Activated naive CD8-positive, alpha-beta T cell (primary cell): Measurements from ENCODE around the gene DICER1.

ENCODE experiments used
- H3K27ac Mint-ChIP-seq: one replicate; pipeline ENCODE4 v1.8.0; 2021; ENCODE audit warnings: mixed read lengths
- H3K27me3 Mint-ChIP-seq: one replicate; pipeline ENCODE4 v1.8.0; 2021; ENCODE audit warnings: mixed read lengths
- H3K36me3 Mint-ChIP-seq: one replicate; pipeline ENCODE4 v1.8.0; 2021; ENCODE audit warnings: mixed read lengths
- H3K4me1 Mint-ChIP-seq: one replicate; pipeline ENCODE4 v1.8.0; 2021; ENCODE audit warnings: low read depth, mixed read lengths
- H3K4me3 Mint-ChIP-seq: one replicate; pipeline ENCODE4 v1.8.0; 2021; ENCODE audit warnings: mild to moderate bottlenecking, mixed read lengths
- H3K9me3 Mint-ChIP-seq: one replicate; pipeline ENCODE4 v1.8.0; 2021; ENCODE audit warnings: low read depth, mixed read lengths

Gene DICER1

DNA sequence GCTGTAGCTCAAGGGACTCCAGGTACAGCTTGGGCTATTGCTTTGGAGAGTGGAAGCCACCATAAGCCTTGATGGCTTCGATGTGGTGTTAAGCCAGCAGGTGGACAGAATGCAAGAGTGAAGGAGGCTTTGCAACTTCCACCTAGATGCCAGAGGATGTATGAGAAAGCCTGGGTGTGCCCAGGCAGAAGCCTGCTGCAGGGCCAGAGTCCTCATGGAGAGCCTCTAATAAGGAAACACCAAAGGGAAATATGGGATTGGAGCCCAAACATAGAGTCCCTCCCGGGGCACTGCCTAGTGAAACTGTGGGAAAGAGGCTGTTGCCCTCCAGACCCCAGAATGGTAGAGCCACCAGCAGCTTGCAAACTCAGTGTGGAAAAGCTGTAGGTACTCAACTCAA is 9.8 kb upstream of the DICER1 start:
- H3K4me3 Mint-ChIP-seq = no peak overlapping the region
- peaks cover 15% of the 10 kb centered on the region for H3K36me3 Mint-ChIP-seq
- no peaks in the 10 kb centered on the region for H3K4me1 Mint-ChIP-seq
- peaks cover 8% of the 10 kb centered on the region for H3K9me3 Mint-ChIP-seq
- no peak overlapping the region for H3K27ac Mint-ChIP-seq
- no peaks in the 10 kb centered on the region for H3K27me3 Mint-ChIP-seq

- H3K27me3 Mint-ChIP-seq = no peaks in the 10 kb centered on the region
- peaks cover 15% of the 10 kb centered on the region for H3K36me3 Mint-ChIP-seq
- no peak overlapping the region for H3K27ac Mint-ChIP-seq
- H3K4me1 Mint-ChIP-seq = no peaks in the 10 kb centered on the region
- peaks cover 8% of the 10 kb centered on the region for H3K9me3 Mint-ChIP-seq
- H3K4me3 Mint-ChIP-seq = no peak overlapping the region
Measured at GRCh38 chr14:95165517-95165916, 8.2 kb upstream of the DICER1 start.

DNA sequence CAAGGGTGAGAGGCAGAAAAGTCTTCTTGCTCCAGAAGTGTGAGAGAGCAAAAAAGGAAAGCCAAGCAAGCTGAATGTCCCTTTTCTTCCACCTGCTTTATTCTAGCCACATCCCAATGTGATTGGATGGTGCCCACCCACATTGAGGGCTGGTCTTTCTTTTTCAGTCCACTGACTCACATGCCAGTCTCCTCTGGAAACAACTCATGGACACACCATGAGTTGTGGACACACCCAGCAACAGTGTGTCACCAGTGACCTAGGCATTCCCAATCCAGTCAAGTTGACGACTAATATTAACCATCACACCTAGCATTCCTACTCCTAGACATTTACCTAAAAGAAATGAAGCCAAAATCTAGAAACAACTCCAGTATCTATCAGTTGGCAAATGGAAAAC is 7.2 kb upstream of the DICER1 start:
- Mint-ChIP-seq H3K27me3 (no peaks in the 10 kb centered on the region), H3K4me3 (no peak overlapping the region), H3K9me3 (peaks cover 8% of the 10 kb centered on the region), H3K27ac (no peak overlapping the region), H3K36me3 (peaks cover 15% of the 10 kb centered on the region), H3K4me1 (no peaks in the 10 kb centered on the region)

DNA sequence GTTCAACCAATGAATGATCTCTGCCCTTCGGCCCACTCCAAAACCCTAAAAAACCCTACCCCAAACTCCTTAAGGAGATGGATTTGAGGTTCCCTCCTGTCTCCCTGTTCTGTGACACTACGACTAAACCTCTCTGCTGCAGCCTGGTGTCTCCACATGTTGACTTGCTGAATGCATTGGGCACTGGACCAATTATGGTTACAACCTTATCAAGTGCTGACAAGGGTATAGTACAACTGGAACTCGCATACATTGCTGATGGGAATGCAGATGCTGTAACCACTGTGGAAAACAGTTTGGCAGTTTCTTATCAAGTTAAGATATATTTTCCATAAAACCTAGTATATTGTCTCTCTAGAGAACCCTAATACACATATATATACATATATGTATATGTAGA is 6.3 kb upstream of the DICER1 start:
- Mint-ChIP-seq H3K9me3 (peaks cover 8% of the 10 kb centered on the region), H3K27ac (no peak overlapping the region), H3K36me3 (peaks cover 15% of the 10 kb centered on the region), H3K4me3 (no peak overlapping the region), H3K27me3 (no peaks in the 10 kb centered on the region), H3K4me1 (no peaks in the 10 kb centered on the region)

DNA sequence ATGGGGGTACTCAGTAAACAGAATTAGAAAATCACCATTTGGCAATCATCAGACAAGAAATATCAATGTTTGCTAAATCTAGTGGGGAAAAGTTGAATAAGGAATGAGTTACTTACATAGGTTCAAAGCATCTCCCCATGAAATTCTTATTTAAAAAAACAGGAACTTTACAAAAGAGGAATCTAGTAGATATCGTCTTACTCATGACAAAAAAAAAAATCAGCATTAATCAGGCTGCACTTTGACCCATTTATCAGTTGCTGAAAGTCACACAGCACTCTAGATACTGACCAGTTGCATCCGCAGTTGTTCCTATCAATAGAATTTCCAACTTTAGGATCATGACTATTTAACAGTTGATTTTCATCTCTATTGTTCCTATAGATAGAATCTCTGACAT is 5.8 kb upstream of the DICER1 start:
- Mint-ChIP-seq H3K36me3 (peaks cover 15% of the 10 kb centered on the region), H3K4me3 (no peak overlapping the region), H3K4me1 (peaks cover 4% of the 10 kb centered on the region), H3K27me3 (no peaks in the 10 kb centered on the region), H3K27ac (no peak overlapping the region), H3K9me3 (peaks cover 8% of the 10 kb centered on the region)

GRCh38 chr14:95162641-95163040 is 5.3 kb upstream of the DICER1 start:
- Mint-ChIP-seq H3K4me3 (no peak overlapping the region), H3K36me3 (peaks cover 15% of the 10 kb centered on the region), H3K27ac (no peak overlapping the region), H3K27me3 (no peaks in the 10 kb centered on the region), H3K4me1 (peaks cover 8% of the 10 kb centered on the region), H3K9me3 (peaks cover 8% of the 10 kb centered on the region)

GRCh38 chr14:95157048-95157326 is 342 bp downstream of the DICER1 start:
- Mint-ChIP-seq H3K4me1 (peaks cover 47% of the 10 kb centered on the region), H3K4me3 (peak overlapping the region; percentile 96), H3K27me3 (no peaks in the 10 kb centered on the region), H3K27ac (no peak overlapping the region), H3K9me3 (no peaks in the 10 kb centered on the region), H3K36me3 (peaks cover 2% of the 10 kb centered on the region)

DNA sequence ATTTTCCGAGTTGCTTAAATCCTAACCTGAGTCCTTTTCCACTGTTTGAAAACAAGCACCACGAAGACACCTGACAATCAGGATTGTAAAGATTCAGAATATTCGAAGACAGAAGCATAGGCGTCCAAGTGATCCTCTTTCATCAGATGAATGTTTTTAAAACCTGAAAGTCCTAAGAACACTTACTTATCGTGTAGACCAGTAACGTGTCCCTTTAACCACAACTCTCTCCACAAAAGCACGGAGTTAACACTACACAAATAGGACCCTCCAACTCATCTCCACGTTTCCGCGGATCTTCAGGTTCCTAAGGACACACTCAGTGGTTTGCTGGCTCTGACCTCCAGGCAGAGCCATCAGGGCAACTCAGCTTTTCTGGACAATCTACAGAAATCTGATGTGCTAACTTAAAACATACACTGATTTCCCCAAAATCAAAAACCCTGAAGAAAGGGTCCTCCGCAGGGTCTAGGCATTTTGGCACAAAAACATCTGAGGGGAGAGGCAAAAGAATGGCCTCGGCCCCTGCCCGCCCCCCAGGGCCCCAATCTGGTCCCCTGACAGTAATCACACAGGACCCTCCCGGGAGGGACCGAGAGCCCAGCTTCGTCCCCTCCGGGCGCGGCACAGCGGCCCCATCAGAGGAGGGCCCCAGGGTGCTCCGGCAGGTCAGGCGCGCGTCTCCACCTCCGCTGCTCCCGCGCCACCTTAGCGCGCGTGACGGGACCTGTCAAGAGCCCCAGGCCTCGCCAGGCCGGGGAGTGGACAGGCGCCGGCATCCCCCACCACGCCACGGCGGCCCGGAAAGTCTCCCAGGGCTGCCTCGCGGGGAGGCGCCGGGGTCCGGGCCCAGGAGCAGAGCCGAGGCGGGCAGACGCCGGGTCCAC is 925 bp downstream of the DICER1 start:
- Mint-ChIP-seq H3K9me3 (no peaks in the 10 kb centered on the region), H3K36me3 (peaks cover 2% of the 10 kb centered on the region), H3K27ac (peak overlapping the region; percentile 87), H3K4me3 (peak overlapping the region; percentile 84), H3K27me3 (no peaks in the 10 kb centered on the region), H3K4me1 (peaks cover 52% of the 10 kb centered on the region)

- H3K36me3 Mint-ChIP-seq = peaks cover 2% of the 10 kb centered on the region
- peak overlapping the region; percentile 84 for H3K4me3 Mint-ChIP-seq
- H3K4me1 Mint-ChIP-seq = peaks cover 64% of the 10 kb centered on the region
- no peaks in the 10 kb centered on the region for H3K27me3 Mint-ChIP-seq
- H3K9me3 Mint-ChIP-seq = no peaks in the 10 kb centered on the region
- H3K27ac Mint-ChIP-seq = peak overlapping the region; percentile 87
Measured at GRCh38 chr14:95155045-95155444, 2.3 kb downstream of the DICER1 start.

DNA sequence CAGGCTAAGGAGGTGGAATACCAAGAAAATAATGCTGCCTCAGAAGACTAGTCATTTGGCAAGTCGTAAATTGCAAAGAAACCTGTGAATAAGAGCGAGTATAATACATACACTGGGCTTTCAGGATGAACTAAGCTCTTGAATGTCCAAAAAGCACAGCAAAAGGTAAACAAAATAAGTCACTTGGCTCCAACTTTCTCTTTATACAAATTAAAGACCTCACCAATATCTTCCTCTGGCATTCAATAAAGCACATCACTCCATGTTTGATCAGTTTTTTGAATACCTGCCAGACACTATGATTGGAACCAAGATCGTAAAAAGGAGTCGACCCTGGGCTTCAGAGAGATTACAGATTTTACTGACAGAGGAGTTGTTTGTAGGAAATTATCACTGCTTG is 3.5 kb downstream of the DICER1 start:
- Mint-ChIP-seq H3K4me1 (peaks cover 74% of the 10 kb centered on the region), H3K36me3 (peaks cover 2% of the 10 kb centered on the region), H3K9me3 (no peaks in the 10 kb centered on the region)

DNA sequence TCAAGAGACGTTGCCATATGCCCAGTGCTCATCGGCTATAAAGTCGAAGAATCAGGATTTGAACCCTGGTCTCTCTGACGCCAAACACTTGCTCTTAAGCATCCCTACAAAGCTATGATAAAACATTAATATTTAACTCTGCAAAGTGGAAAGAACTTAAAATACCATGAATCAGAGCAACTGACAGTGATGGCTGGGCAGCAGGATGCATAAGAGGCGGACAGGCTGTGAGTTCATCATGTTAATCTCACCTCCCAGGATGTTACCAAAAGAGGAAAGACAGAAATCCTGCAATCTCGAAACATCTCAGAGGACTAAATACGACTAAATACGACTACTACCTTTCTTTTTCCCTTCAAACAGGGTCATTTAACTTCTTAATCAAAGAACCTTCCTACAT is 5.8 kb downstream of the DICER1 start:
- H3K4me1 Mint-ChIP-seq = peaks cover 85% of the 10 kb centered on the region
- H3K27ac Mint-ChIP-seq = no peak overlapping the region
- peak overlapping the region; percentile 27 for H3K4me3 Mint-ChIP-seq

More for the DNA sequence above, 3.5 kb downstream of the DICER1 start:
- Mint-ChIP-seq H3K27ac (no peak overlapping the region), H3K27me3 (no peaks in the 10 kb centered on the region), H3K4me3 (peak overlapping the region; percentile 84)

GRCh38 chr14:95150910-95151309 is 6.4 kb downstream of the DICER1 start:
- Mint-ChIP-seq H3K27ac (no peak overlapping the region), H3K4me3 (no peak overlapping the region), H3K4me1 (peaks cover 87% of the 10 kb centered on the region), H3K9me3 (no peaks in the 10 kb centered on the region), H3K27me3 (no peaks in the 10 kb centered on the region), H3K36me3 (peaks cover 7% of the 10 kb centered on the region)

More for the DNA sequence above, 5.8 kb downstream of the DICER1 start:
- no peaks in the 10 kb centered on the region for H3K9me3 Mint-ChIP-seq
- H3K27me3 Mint-ChIP-seq = no peaks in the 10 kb centered on the region
- peaks cover 4% of the 10 kb centered on the region for H3K36me3 Mint-ChIP-seq

GRCh38 chr14:95149441-95149840 is 7.9 kb downstream of the DICER1 start:
- no peak overlapping the region for H3K4me3 Mint-ChIP-seq

GRCh38 chr14:95147597-95147996 is 9.7 kb downstream of the DICER1 start:
- peaks cover 16% of the 10 kb centered on the region for H3K36me3 Mint-ChIP-seq
- no peak overlapping the region for H3K27ac Mint-ChIP-seq
- H3K4me1 Mint-ChIP-seq = peaks cover 83% of the 10 kb centered on the region
- H3K9me3 Mint-ChIP-seq = peaks cover 7% of the 10 kb centered on the region
- H3K4me3 Mint-ChIP-seq = no peak overlapping the region
- no peaks in the 10 kb centered on the region for H3K27me3 Mint-ChIP-seq

More at GRCh38 chr14:95149441-95149840, 7.9 kb downstream of the DICER1 start:
- no peaks in the 10 kb centered on the region for H3K27me3 Mint-ChIP-seq
- H3K27ac Mint-ChIP-seq = no peak overlapping the region
- peaks cover 16% of the 10 kb centered on the region for H3K36me3 Mint-ChIP-seq
- peaks cover 7% of the 10 kb centered on the region for H3K9me3 Mint-ChIP-seq
- peaks cover 81% of the 10 kb centered on the region for H3K4me1 Mint-ChIP-seq

GRCh38 chr14:95146079-95146771 is 11.1 kb downstream of the DICER1 start:
- peaks cover 7% of the 10 kb centered on the region for H3K9me3 Mint-ChIP-seq
- H3K4me1 Mint-ChIP-seq = peaks cover 83% of the 10 kb centered on the region
- peaks cover 17% of the 10 kb centered on the region for H3K36me3 Mint-ChIP-seq
- no peak overlapping the region for H3K27ac Mint-ChIP-seq
- no peak overlapping the region for H3K4me3 Mint-ChIP-seq
- H3K27me3 Mint-ChIP-seq = no peaks in the 10 kb centered on the region
